Measurements from ENCODE around the gene PRDX5.

DNA sequence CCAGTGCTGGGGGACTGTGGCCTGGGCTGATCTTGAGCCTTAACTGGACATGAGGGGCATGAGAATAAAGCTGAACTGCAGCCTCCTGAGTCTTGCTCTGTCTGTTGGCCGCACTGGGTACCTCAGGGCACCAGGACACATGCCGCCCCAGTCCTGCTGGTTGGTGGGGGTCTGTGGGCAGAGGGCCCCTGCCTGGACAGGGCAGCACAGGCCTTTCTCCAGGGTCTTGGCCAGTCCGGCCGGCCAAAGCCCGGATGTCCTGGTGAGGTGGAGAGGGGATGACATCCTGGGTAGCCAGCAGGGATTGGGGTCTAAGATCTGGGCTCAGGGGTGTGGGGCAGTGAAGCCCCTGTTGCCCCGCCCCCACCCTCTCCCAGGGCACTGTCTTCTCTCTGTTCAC is 39.5 kb downstream of the PRDX5 start:
- TF ChIP-seq, protein P1, sequence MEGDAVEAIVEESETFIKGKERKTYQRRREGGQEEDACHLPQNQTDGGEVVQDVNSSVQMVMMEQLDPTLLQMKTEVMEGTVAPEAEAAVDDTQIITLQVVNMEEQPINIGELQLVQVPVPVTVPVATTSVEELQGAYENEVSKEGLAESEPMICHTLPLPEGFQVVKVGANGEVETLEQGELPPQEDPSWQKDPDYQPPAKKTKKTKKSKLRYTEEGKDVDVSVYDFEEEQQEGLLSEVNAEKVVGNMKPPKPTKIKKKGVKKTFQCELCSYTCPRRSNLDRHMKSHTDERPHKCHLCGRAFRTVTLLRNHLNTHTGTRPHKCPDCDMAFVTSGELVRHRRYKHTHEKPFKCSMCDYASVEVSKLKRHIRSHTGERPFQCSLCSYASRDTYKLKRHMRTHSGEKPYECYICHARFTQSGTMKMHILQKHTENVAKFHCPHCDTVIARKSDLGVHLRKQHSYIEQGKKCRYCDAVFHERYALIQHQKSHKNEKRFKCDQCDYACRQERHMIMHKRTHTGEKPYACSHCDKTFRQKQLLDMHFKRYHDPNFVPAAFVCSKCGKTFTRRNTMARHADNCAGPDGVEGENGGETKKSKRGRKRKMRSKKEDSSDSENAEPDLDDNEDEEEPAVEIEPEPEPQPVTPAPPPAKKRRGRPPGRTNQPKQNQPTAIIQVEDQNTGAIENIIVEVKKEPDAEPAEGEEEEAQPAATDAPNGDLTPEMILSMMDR (IDR thresholded peaks at IDR 0.05) = no peak
- no peak for TF ChIP-seq POLR2A (IDR thresholded peaks at IDR 0.05)

Data from uterus (tissue), 2 donors.